B cell (primary cell): ENCODE results near the gene JADE2. TPM values are rescaled to one million over a fixed set of nuclear protein-coding genes. Genes with fewer than 3 reads are reported as not detected.

Source experiments
- ATAC-seq: fragments of 200-7000 bp; cut with Tn5 transposase; one replicate; pipeline ENCODE4 v1.10.0; 2021; ENCODE audit warnings: low read depth, mild to moderate bottlenecking, moderate number of reproducible peaks, moderate library complexity
- CTCF ChIA-PET: fragments of 350-600 bp; sonication (Branson Sonifier 250); formaldehyde crosslinking; loops from one replicate; lab custom pipeline; 2021; ENCODE audit warnings: antibody characterized with exemption, inconsistent platforms; lab: Charles Lee
- POLR2A ChIA-PET: fragments of 350-600 bp; sonication (Branson Sonifier 250); formaldehyde crosslinking; loops from one replicate; lab custom pipeline; 2021; ENCODE audit warnings: antibody characterized with exemption; lab: Charles Lee
- DNase-seq: peaks from one replicate; pipeline ENCODE4 v3.0.0; 2013
- H2AFZ ChIP-seq: 2 replicates; pipeline ENCODE4 v1.6.1; 2012; ENCODE audit warnings: mild to moderate bottlenecking, low read depth, low read length; ENCODE audit not compliant: insufficient read depth, poor library complexity, severe bottlenecking
- H3K27ac ChIP-seq, 2 donors: 1 replicate in 1 of 2; 2 replicates in 1 of 2; pipeline ENCODE4 v1.5.1; 2012 to 2013; ENCODE audit warnings: low read length in 2 of 2, mild to moderate bottlenecking in 2 of 2, moderate library complexity in 1 of 2
- H3K27me3 ChIP-seq, 4 experiments: fragments of 200-600 bp in 1 of 4; sonication (generic) in 1 of 4; replicated peaks in 1 of 4; 1 replicate in 2 of 4; 2 replicates in 2 of 4; pipeline versions ENCODE4 v1.6.1 to v1.7.0; 2013 to 2016; ENCODE audit warnings: low read length in 3 of 4, mild to moderate bottlenecking in 2 of 4, mixed read lengths in 1 of 4, moderate library complexity in 1 of 4; ENCODE audit not compliant: insufficient read depth in 4 of 4, control insufficient read depth in 3 of 4; ENCODE audit errors: control extremely low read depth in 1 of 4
- H3K36me3 ChIP-seq, 2 experiments: replicated peaks in 1 of 2; 1 replicate in 1 of 2; 2 replicates in 1 of 2; pipeline versions ENCODE4 v1.6.1 to v1.7.1; 2013; ENCODE audit warnings: low read length in 1 of 2; ENCODE audit not compliant: insufficient read depth in 2 of 2, control insufficient read depth in 1 of 2; ENCODE audit errors: control extremely low read depth in 1 of 2, extremely low read depth in 1 of 2
- H3K4me1 ChIP-seq, 2 donors: fragments of 200-600 bp in 1 of 2; sonication (generic) in 1 of 2; 1 replicate in 1 of 2; 2 replicates in 1 of 2; pipeline versions ENCODE4 v1.5.1 to v1.6.1; 2013 to 2017; ENCODE audit warnings: low read length in 2 of 2; ENCODE audit not compliant: control insufficient read depth in 2 of 2, insufficient read depth in 2 of 2
- H3K4me2 ChIP-seq: replicated peaks from 2 replicates; pipeline ENCODE3; 2012; ENCODE audit warnings: mild to moderate bottlenecking, low read depth, low read length; ENCODE audit not compliant: poor library complexity, severe bottlenecking
- H3K4me3 ChIP-seq, 5 experiments: fragments of 200-600 bp in 1 of 5; sonication (generic) in 1 of 5; 1 replicate in 3 of 5; 2 replicates in 2 of 5; pipeline versions ENCODE4 v1.5.1 to v1.7.0; 2011 to 2016; ENCODE audit warnings: low read length in 4 of 5, mild to moderate bottlenecking in 4 of 5, low read depth in 2 of 5, control low read depth in 1 of 5, moderate library complexity in 1 of 5; ENCODE audit not compliant: insufficient read depth in 1 of 5; ENCODE audit errors: control extremely low read depth in 1 of 5, extremely low read depth in 1 of 5
- H3K79me2 ChIP-seq: fragments of 200-600 bp; sonication (generic); one replicate; pipeline ENCODE4 v1.6.0; 2016; ENCODE audit warnings: low read length; ENCODE audit not compliant: control insufficient read depth, insufficient read depth
- H3K9ac ChIP-seq: fragments of 200-600 bp; sonication (generic); 2 replicates; pipeline ENCODE4 v1.6.1; 2017; ENCODE audit warnings: mild to moderate bottlenecking, low read length, moderate library complexity
- H3K9me3 ChIP-seq, 3 donors: one replicate each; pipeline versions ENCODE4 v1.6.1 to v1.7.1; 2013; ENCODE audit warnings: low read length in 2 of 3; ENCODE audit not compliant: control insufficient read depth in 2 of 3, insufficient read depth in 1 of 3; ENCODE audit errors: control extremely low read depth in 1 of 3
- H4K20me1 ChIP-seq: 2 replicates; pipeline ENCODE4 v1.6.0; 2012; ENCODE audit warnings: mild to moderate bottlenecking, low read length; ENCODE audit not compliant: insufficient read depth, control insufficient read depth, poor library complexity, severe bottlenecking
- H3K27ac Mint-ChIP-seq: one replicate; pipeline ENCODE4 v1.8.0; 2021; ENCODE audit warnings: mixed read lengths
- H3K27me3 Mint-ChIP-seq: one replicate; pipeline ENCODE4 v1.8.0; 2021; ENCODE audit warnings: mixed read lengths
- H3K4me1 Mint-ChIP-seq: one replicate; pipeline ENCODE4 v1.8.0; 2021; ENCODE audit warnings: mixed read lengths
- H3K4me3 Mint-ChIP-seq: one replicate; pipeline ENCODE4 v1.8.0; 2021; ENCODE audit warnings: mixed read lengths
- H3K9me3 Mint-ChIP-seq: one replicate; pipeline ENCODE4 v1.8.0; 2022; ENCODE audit warnings: mixed read lengths; ENCODE audit not compliant: insufficient read depth
- CTCF ChIP-seq: fragments of 200-600 bp; IDR thresholded peaks from one replicate; pipeline ENCODE4 v1.8.0; 2022; ENCODE audit warnings: antibody characterized with exemption, mild to moderate bottlenecking
- EZH2 ChIP-seq: IDR thresholded peaks from 2 replicates; pipeline ENCODE4 v1.6.1; 2012; ENCODE audit warnings: borderline replicate concordance, low read depth, mild to moderate bottlenecking, moderate library complexity, low read length; ENCODE audit not compliant: insufficient read depth, poor library complexity, severe bottlenecking
- WGBS: methylation state at CpG from one replicate; pipeline ENCODE4 v1.1.5; 2013; ENCODE audit warnings: missing lambda C conversion rate; ENCODE audit not compliant: insufficient coverage; 5-methylcytosine and 5-hydroxymethylcytosine counted together
- intact Hi-C: fragments of 100-400 bp; cut with micrococcal nuclease; formaldehyde crosslinking; loops from one replicate; pipeline ENCODE4 v1.10.0; 2022
- polyA plus RNA-seq: library from polyadenylated mRNA; depleted of rRNA; stranded (reverse); fragments of >200 nt; gene quantifications from 2 replicates; pipeline ENCODE4 v1.2.3, GENCODE V29; 2012
- total RNA-seq, 2 donors: library from RNA; stranded (reverse); fragments of 120-200 nt in 1 of 2; gene quantifications; 1 replicate in 1 of 2; 2 replicates in 1 of 2; pipeline versions ENCODE4 v1.2.3 to v1.2.4, GENCODE V29; 2013 to 2022

Gene JADE2
- total and polyA plus RNA-seq, 2 donors (not counting 1 experiment from before 2014, with no cell fraction given), result 80.5 to 247 TPM

- no peaks in the 10 kb centered on the region for H3K27me3 Mint-ChIP-seq
- H3K27me3 ChIP-seq, result no peaks in the 10 kb centered on the region
- H3K4me3 Mint-ChIP-seq, result no peak overlapping the region
- H3K4me1 ChIP-seq, result no peaks in the 10 kb centered on the region
- CTCF ChIA-PET, result interaction anchor here (0.6 to 3.0 kb wide), 8 partner anchors 12 to 276 kb away, joined by 3 to 10 read pairs (median 6); partner anchors contain the start of gene CDKN2AIPNL
- H3K9me3 Mint-ChIP-seq, result no peaks in the 10 kb centered on the region
- no peak overlapping the region for H3K9ac ChIP-seq
- H2AFZ ChIP-seq, result no peak overlapping the region
- ATAC-seq, result no peak
- no peak overlapping the region for H3K27ac ChIP-seq
- H3K27ac Mint-ChIP-seq, result no peak overlapping the region
- POLR2A ChIA-PET, result interaction anchor here (0.9 kb wide), 1 partner anchor 26 kb away, joined by 3 read pairs; no protein-coding TSS in a partner anchor
- peaks cover 0 to 66% of the 10 kb centered on the region in 2 experiments for H3K36me3 ChIP-seq
- H3K4me1 Mint-ChIP-seq, result peaks cover 16% of the 10 kb centered on the region
- no peak for TF ChIP-seq CTCF
- TF ChIP-seq EZH2, result no peak
- peaks cover 69% of the 10 kb centered on the region for H4K20me1 ChIP-seq
- H3K4me2 ChIP-seq, result no peak overlapping the region
- DNase-seq, result no peak
- H3K4me3 ChIP-seq, result no peak overlapping the region
- H3K9me3 ChIP-seq, result no peaks in the 10 kb centered on the region
- WGBS, result 95% methylated on average over 6 of the region's 14 CpGs
- peaks cover 17% of the 10 kb centered on the region for H3K79me2 ChIP-seq
- intact Hi-C loops, result no loop called here
These were observed 54.6 kb downstream of the JADE2 start for GRCh38 chr5:134580001-134580460.

GRCh38 chr5:134581241-134581981 is 55.9 kb downstream of the JADE2 start:
- Histone ChIP-seq H3K36me3 (peaks cover 0 to 52% of the 10 kb centered on the region in 2 experiments), H4K20me1 (peaks cover 56% of the 10 kb centered on the region), H3K4me2 (no peak overlapping the region), H3K9ac (no peak overlapping the region), H3K4me3 (no peak overlapping the region), H3K9me3 (no peaks in the 10 kb centered on the region), H3K4me1 (no peaks in the 10 kb centered on the region), H3K79me2 (peaks cover 17% of the 10 kb centered on the region), H3K27ac (no peak overlapping the region), H2AFZ (no peak overlapping the region), H3K27me3 (no peaks in the 10 kb centered on the region)
- Mint-ChIP-seq H3K9me3 (no peaks in the 10 kb centered on the region), H3K27ac (no peak overlapping the region), H3K4me1 (peaks cover 16% of the 10 kb centered on the region), H3K27me3 (no peaks in the 10 kb centered on the region), H3K4me3 (no peak overlapping the region)
- ATAC-seq, result no peak
- no peak for DNase-seq
- ChIA-PET POLR2A (no interaction called here), CTCF (interaction anchor here (0.6 to 2.7 kb wide), 7 partner anchors 45 to 170 kb away, joined by 3 to 10 read pairs (median 3); partner anchors contain the start of gene CDKN2AIPNL)
- TF ChIP-seq EZH2 (no peak), CTCF (no peak)
- 94% methylated on average over 6 of the region's 8 CpGs for WGBS
- intact Hi-C loops, result no loop called here
